Measurements from ENCODE around the gene DNASE1L3.

DNA sequence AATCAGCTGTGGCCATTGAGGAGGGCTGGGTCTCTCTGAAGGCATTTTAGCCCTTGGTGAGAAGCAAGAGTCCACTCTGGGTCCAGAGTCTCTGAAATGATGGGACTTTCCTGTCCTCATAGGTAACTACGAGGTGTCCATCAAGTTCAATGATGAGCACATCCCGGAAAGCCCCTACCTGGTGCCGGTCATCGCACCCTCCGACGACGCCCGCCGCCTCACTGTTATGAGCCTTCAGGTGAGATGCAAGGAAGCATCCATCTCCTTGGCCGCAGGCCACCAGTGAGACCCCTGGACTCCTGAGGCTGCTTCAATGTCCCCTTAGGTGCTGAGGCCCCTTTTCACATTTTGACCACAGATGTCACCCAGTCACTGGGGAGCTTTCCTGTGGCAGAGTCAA is 54.9 kb downstream of the DNASE1L3 start:
- no peak for TF ChIP-seq POLR2A (IDR thresholded peaks at IDR 0.05; ENCODE audit: low read length)
- TF ChIP-seq, protein P1, sequence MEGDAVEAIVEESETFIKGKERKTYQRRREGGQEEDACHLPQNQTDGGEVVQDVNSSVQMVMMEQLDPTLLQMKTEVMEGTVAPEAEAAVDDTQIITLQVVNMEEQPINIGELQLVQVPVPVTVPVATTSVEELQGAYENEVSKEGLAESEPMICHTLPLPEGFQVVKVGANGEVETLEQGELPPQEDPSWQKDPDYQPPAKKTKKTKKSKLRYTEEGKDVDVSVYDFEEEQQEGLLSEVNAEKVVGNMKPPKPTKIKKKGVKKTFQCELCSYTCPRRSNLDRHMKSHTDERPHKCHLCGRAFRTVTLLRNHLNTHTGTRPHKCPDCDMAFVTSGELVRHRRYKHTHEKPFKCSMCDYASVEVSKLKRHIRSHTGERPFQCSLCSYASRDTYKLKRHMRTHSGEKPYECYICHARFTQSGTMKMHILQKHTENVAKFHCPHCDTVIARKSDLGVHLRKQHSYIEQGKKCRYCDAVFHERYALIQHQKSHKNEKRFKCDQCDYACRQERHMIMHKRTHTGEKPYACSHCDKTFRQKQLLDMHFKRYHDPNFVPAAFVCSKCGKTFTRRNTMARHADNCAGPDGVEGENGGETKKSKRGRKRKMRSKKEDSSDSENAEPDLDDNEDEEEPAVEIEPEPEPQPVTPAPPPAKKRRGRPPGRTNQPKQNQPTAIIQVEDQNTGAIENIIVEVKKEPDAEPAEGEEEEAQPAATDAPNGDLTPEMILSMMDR (IDR thresholded peaks at IDR 0.05), result no peak
- TF ChIP-seq SREBF2 (IDR thresholded peaks at IDR 0.05), result no peak
- TF ChIP-seq CHD4 (IDR thresholded peaks at IDR 0.05; ENCODE audit: borderline replicate concordance), result no peak
- TF ChIP-seq SMC3 (IDR thresholded peaks at IDR 0.05), result no peak

Measured in A549 (cell line).